ENCODE results near the gene ZBTB11.

DNA sequence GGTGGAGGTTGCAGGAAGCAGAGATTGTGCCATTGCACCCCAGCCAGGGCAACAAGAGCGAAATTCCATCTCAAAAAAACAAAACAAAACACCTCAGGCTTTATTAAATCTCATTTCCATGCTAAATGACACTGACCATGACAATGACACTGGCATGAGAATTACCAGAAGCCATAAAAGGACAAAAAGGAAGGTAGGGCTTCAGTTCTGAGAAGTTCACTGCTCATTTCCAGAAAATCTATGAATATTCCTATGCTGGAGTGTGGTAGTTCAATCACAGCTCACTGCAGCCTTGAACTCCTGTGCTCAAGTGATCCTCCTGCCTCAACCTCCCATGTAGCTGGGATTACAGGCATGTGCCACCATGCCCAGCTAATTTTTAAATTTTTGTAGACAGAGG, 58.2 kb downstream of the ZBTB11 start:
- no peak for TF ChIP-seq POLR2A (IDR thresholded peaks at IDR 0.05)
- no peak for TF ChIP-seq CTCF (IDR thresholded peaks at IDR 0.05)
- no peak for TF ChIP-seq POLR2AphosphoS5 (IDR thresholded peaks at IDR 0.05)
